CD1c-positive myeloid dendritic cell (primary cell): ENCODE results near the gene UBFD1.
"Not testable (repeated sequence)": the region's sequence is repeated elsewhere in the genome, so short reads cannot be mapped to it uniquely, and the experiment has no call there.

Source experiments
- DNase-seq: peaks from one replicate; pipeline ENCODE4 v3.0.0-alpha.2; 2016; ENCODE audit errors: extremely low spot score

UBFD1 gene

DNA sequence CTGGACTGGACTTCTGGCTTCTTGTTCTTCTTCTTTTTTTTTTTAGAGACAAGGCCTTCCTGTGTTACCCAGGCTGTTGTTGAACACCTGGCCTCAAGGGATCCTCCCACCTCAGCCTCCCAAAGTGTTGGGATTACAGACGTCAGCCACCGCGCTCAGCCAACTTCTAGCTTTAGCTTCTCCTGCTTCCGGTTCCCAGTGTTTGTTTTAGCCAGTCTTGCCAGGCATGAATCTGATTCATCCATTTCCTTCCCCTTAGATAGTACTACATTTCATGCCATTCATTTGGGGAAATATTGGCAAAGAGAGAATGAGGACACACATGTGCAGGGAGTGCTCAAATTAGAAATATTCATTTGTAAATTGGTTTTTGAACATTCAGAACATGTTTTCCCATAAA, 50.7 kb downstream of the UBFD1 start:
- DNase-seq = no peak

GRCh38 chr16:23609929-23610328, 52.4 kb downstream of the UBFD1 start:
- DNase-seq = no peak

DNA sequence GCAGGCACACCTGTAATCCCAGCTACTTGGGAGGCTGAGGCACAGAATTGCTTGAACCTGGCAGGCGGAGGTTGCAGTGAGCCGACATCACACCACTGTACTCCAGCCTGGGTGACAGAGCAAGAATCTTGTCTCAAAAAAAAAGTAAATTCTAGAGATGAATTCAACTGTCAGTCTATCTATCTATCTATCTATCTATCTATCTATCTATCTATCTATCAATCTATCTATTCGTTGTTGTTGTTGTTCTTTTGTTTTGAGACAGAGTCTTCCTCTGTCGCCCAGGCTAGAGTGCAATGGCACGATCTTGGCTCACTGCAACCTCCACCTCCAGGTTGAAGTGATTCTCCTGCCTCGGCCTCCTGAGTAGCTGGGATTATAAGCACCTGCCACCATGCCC, 53.4 kb downstream of the UBFD1 start:
- DNase-seq = not testable (repeated sequence)

DNA sequence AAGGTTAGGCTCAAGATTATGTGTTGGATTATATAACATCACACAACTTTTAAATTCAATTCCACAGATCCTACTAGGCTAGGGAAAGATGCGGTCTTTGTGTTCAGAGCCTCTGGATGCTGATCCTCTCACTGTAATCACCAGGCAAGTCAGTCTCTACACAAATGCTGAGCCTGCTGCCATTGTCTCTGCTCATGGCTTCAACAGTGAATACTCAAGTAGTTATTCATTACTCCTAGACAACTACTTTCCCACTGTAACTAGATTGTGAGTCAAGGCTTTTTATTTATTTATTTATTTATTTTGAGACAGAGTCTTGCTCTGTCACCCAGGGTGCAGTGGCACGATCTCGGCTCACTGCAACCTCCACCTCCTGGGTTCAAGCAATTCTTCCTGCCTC, 54.4 kb downstream of the UBFD1 start:
- DNase-seq = no peak

- no peak for DNase-seq
Observed at GRCh38 chr16:23615805-23616204, 58.3 kb downstream of the UBFD1 start.
